ENCODE measurements around the gene CSRP3.

The CSRP3 gene

GRCh38 chr11:19134004-19134403 is 67.8 kb downstream of the CSRP3 start:
- no peaks in the 10 kb centered on the region for H3K4me1 ChIP-seq (ENCODE audit: control insufficient read depth, insufficient read depth, low read length, poor library complexity, severe bottlenecking)
- H3K27ac ChIP-seq (ENCODE audit: insufficient read depth, low read length, poor library complexity, severe bottlenecking): no peak overlapping the region
- H3K4me3 ChIP-seq (ENCODE audit: insufficient read depth, low read depth, low read length, poor library complexity, severe bottlenecking): no peak overlapping the region
- H3K27me3 ChIP-seq (replicated peaks; ENCODE audit: control insufficient read depth, insufficient read depth, low read length, poor library complexity, severe bottlenecking): no peaks in the 10 kb centered on the region
- no peaks in the 10 kb centered on the region for H3K36me3 ChIP-seq (ENCODE audit: control insufficient read depth, insufficient read depth, low read length)
- no peaks in the 10 kb centered on the region for H3K9me3 ChIP-seq (ENCODE audit: control insufficient read depth, low read length)
- DNase-seq: no peak
